Tibial artery (tissue), 4 donors: ENCODE measurements around the gene BEND7.

Experiments used
- DNase-seq, 2 donors: peaks; one replicate each; pipeline ENCODE4 v3.0.0-alpha.2; 2019
- H3K27ac ChIP-seq, 2 donors: fragments of 200-600 bp; sonication (generic) in 1 of 2; 1 replicate in 1 of 2; 2 replicates in 1 of 2; pipeline ENCODE4 v1.5.1; 2018 to 2019; ENCODE audit warnings: mild to moderate bottlenecking in 1 of 2
- H3K27me3 ChIP-seq, 2 donors: fragments of 200-600 bp; sonication (generic) in 1 of 2; one replicate each; pipeline versions ENCODE4 v1.5.1 to v1.6.0; 2016 to 2019
- H3K36me3 ChIP-seq, 3 donors: fragments of 200-600 bp; sonication (generic) in 2 of 3; one replicate each; pipeline ENCODE4 v1.5.1; 2016 to 2019; ENCODE audit warnings: mild to moderate bottlenecking in 2 of 3
- H3K4me1 ChIP-seq, 4 donors: fragments of 200-600 bp; sonication (generic) in 2 of 4; 1 replicate in 3 of 4; 2 replicates in 1 of 4; pipeline ENCODE4 v1.5.1; 2016 to 2019
- H3K4me3 ChIP-seq, 2 donors: fragments of 200-600 bp; sonication (generic) in 1 of 2; 1 replicate in 1 of 2; 2 replicates in 1 of 2; pipeline ENCODE4 v1.5.1; 2018 to 2019; ENCODE audit warnings: mild to moderate bottlenecking in 2 of 2
- H3K9me3 ChIP-seq, 3 donors: fragments of 200-600 bp; sonication (generic) in 1 of 3; one replicate each; pipeline ENCODE4 v1.5.1; 2016 to 2019
- intact Hi-C: fragments of 100-400 bp; cut with DNase I; formaldehyde crosslinking; loops from one replicate; pipeline ENCODE4 v1.15.0; 2023; ENCODE audit warnings: low total_unique reads
- TF ChIP-seq, protein P1 (sequence below), 2 experiments: fragments of 200-600 bp in 1 of 2; fragments of 450-650 bp in 1 of 2; IDR thresholded peaks; one replicate each; pipeline ENCODE4 v1.5.1; 2017 to 2019; ENCODE audit warnings: antibody characterized with exemption in 2 of 2, mild to moderate bottlenecking in 1 of 2, moderate library complexity in 1 of 2

Gene BEND7

DNA sequence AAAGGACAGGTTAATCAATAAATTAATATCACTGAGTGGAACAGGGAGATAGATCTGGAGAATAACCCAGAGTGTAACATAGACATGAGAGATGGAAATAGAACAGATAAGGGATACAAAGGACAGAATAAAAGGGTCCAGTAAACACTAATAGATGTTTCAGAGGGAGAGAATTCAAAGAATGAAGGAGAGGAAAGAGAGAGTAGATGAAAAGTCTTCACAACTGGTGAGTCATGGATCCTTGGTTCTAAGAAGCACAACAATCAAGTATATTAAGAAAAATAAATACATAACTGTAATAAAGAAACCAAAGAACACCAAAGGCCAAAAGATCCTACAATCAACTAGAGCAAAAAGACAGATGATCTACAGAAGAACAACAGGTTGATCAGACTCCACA is 66.3 kb downstream of the BEND7 start:
- DNase-seq: no peak
- Histone ChIP-seq H3K4me3 (no peak overlapping the region), H3K4me1 (no peaks in the 10 kb centered on the region), H3K27ac (no peak overlapping the region), H3K9me3 (no peaks in the 10 kb centered on the region), H3K27me3 (no peaks in the 10 kb centered on the region), H3K36me3 (peaks cover 14 to 20% (median 16%) of the 10 kb centered on the region in 3 donors)
- TF ChIP-seq, protein P1, sequence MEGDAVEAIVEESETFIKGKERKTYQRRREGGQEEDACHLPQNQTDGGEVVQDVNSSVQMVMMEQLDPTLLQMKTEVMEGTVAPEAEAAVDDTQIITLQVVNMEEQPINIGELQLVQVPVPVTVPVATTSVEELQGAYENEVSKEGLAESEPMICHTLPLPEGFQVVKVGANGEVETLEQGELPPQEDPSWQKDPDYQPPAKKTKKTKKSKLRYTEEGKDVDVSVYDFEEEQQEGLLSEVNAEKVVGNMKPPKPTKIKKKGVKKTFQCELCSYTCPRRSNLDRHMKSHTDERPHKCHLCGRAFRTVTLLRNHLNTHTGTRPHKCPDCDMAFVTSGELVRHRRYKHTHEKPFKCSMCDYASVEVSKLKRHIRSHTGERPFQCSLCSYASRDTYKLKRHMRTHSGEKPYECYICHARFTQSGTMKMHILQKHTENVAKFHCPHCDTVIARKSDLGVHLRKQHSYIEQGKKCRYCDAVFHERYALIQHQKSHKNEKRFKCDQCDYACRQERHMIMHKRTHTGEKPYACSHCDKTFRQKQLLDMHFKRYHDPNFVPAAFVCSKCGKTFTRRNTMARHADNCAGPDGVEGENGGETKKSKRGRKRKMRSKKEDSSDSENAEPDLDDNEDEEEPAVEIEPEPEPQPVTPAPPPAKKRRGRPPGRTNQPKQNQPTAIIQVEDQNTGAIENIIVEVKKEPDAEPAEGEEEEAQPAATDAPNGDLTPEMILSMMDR (IDR thresholded peaks at IDR 0.05): no peak
- intact Hi-C loops: no loop called here

DNA sequence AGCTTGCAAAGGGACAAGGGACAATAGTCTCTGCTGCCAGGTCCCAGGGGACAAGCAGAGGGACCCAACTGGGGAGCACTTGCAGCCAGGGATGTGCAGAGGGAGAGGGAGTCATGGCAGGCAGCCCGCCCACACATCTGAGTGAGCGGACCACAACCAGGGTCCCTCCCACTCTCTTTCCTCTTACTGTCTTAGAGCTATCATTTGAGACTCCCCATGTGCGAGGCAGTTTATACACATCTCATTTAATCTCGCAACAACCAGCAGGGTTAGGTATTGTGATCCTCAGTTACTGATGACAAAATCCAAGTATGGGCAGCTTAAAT is 70.2 kb downstream of the BEND7 start:
- Histone ChIP-seq H3K27me3 (no peaks in the 10 kb centered on the region), H3K27ac (no peak overlapping the region), H3K4me3 (no peak overlapping the region), H3K36me3 (peaks cover 14 to 28% (median 15%) of the 10 kb centered on the region in 3 donors), H3K9me3 (no peaks in the 10 kb centered on the region), H3K4me1 (no peaks in the 10 kb centered on the region)
- DNase-seq: no peak
- TF ChIP-seq, protein P1 (IDR thresholded peaks at IDR 0.05): no peak
- intact Hi-C loops: no loop called here

DNA sequence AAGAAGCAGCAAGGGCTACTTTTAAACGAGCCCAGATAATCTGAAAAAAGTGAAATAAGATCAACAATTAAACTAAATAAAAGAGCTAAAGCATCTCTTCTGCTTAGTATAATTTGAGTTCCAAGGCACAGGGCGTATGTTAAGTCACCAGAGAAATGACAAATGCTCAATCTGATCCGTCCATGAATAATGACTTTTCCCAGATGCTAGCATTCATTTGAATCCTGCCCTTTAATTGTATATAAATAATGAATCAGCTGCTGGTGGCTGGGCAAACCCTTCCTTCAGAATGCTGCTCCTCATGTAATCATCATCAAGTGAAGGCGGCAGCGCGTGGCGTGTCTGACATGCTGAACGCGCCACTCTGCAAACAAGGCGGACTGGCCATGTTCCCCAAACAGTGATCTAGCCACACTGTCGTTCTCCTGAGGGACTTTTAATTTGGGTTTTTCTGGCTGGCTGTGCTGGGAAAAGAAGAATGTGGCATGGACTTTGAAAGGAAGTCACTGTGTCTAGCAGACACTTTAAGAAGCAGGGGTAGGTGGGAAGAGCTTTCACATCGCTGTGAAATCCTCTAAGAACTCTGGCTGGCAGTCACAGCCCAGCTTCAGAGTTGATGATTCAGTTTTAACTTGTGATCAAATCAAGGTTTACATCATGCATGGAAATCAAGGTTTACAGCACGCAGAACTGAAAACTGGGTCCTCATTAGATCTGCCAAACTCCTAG is 70.7 kb downstream of the BEND7 start:
- Histone ChIP-seq H3K36me3 (peaks cover 14 to 29% (median 15%) of the 10 kb centered on the region in 3 donors), H3K27me3 (no peaks in the 10 kb centered on the region), H3K4me1 (no peaks in the 10 kb centered on the region), H3K9me3 (no peaks in the 10 kb centered on the region), H3K4me3 (no peak overlapping the region), H3K27ac (no peak overlapping the region)
- intact Hi-C loops: no loop called here
- TF ChIP-seq, protein P1 (IDR thresholded peaks at IDR 0.05): no peak
- DNase-seq: no peak

DNA sequence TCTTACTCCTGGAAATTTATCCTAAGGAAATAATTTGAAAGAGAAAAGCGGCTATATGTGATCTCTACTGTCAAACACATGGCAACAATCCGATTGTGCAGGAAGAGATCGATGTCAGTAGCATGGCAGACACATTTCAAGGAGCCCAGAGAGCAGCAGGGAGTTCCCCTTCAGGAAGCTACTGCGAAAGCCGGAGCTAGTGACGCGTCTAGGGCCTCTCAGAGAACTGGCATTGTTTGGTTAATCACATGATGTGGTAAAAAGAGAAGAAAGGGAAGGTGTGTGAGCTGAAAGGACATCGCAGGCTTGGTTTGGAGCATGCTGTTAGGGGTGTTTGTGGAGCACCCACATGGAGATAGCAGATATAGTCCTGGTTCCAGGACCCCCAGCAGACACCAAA is 74.9 kb downstream of the BEND7 start:
- Histone ChIP-seq H3K36me3 (peaks cover 7 to 27% (median 17%) of the 10 kb centered on the region in 3 donors), H3K27ac (no peak overlapping the region), H3K4me3 (no peak overlapping the region), H3K27me3 (no peaks in the 10 kb centered on the region), H3K9me3 (no peaks in the 10 kb centered on the region), H3K4me1 (no peaks in the 10 kb centered on the region)
- TF ChIP-seq, protein P1 (IDR thresholded peaks at IDR 0.05): no peak
- intact Hi-C loops: no loop called here
- no peak for DNase-seq

DNA sequence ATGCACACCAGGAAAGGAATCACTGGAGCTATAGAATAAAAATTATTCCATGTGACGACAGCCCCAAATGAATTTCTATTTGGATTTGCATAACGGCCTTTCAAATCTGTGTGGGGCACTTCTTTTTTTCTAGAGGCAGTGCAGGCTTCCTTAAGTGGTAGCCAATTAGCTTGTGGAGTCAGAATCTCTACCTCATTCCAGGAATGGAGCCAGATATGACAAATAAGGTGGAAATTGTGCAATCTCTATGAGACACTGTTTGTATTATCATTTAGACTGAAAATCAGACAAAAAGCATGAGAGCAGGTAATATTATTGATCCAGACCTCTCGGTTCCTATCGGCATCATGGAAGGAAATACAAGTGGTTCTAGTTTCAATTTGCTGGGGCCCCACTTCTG is 78.7 kb downstream of the BEND7 start:
- intact Hi-C loops: no loop called here
- no peak for DNase-seq
- Histone ChIP-seq H3K9me3 (no peaks in the 10 kb centered on the region), H3K4me3 (no peak overlapping the region), H3K27me3 (no peaks in the 10 kb centered on the region), H3K36me3 (peaks cover 31 to 50% (median 33%) of the 10 kb centered on the region in 3 donors), H3K27ac (no peak overlapping the region), H3K4me1 (no peaks in the 10 kb centered on the region)
- TF ChIP-seq, protein P1 (IDR thresholded peaks at IDR 0.05): no peak
